T-helper 2 cell treated with Interferon-gamma antibody and Interleukin-4, amounts not matched to agents 5 μg/mL and 100 μg/mL, for 36 hours (primary cell): Measurements from ENCODE around the gene PKP4.

Source experiments
- DNase-seq: peaks from one replicate; pipeline ENCODE4 v3.0.0; 2021; ENCODE audit warnings: low spot score
- H3K27ac Mint-ChIP-seq: one replicate; pipeline ENCODE4 v1.8.0; 2021; ENCODE audit warnings: mild to moderate bottlenecking, mixed read lengths
- H3K27me3 Mint-ChIP-seq: one replicate; pipeline ENCODE4 v1.8.0; 2021; ENCODE audit warnings: low read depth, mixed read lengths
- H3K36me3 Mint-ChIP-seq: one replicate; pipeline ENCODE4 v1.8.0; 2021; ENCODE audit warnings: low read depth, mixed read lengths
- H3K4me1 Mint-ChIP-seq: one replicate; pipeline ENCODE4 v1.8.0; 2021; ENCODE audit warnings: low read depth, mixed read lengths
- H3K4me3 Mint-ChIP-seq: one replicate; pipeline ENCODE4 v1.8.0; 2022; ENCODE audit warnings: mild to moderate bottlenecking, moderate library complexity, mixed read lengths
- H3K9me3 Mint-ChIP-seq: one replicate; pipeline ENCODE4 v1.8.0; 2021; ENCODE audit warnings: mixed read lengths

PKP4 gene

DNA sequence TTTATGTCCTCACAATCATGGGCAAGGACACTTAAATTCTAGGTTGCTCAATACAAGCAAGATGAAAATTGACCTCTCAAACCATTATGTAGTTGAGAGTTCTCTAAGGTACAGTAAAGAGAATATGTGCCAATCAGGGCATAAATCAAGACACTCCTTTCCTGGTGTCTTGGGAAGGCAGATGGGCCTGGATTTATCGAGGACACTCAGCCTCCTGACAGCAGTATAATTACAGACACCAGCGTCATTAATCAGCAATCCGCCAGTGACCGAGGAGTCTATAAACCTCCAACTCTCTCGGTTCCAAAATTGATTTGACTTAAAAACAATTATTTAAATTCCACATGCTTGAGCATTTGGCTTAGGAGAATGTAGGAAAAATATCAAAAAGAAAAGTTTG lies 262.7 kb downstream of the PKP4 start:
- Mint-ChIP-seq H3K4me3 (no peak overlapping the region), H3K27ac (no peak overlapping the region), H3K9me3 (no peaks in the 10 kb centered on the region), H3K36me3 (no peaks in the 10 kb centered on the region), H3K4me1 (no peaks in the 10 kb centered on the region), H3K27me3 (no peaks in the 10 kb centered on the region)
- DNase-seq: no peak

DNA sequence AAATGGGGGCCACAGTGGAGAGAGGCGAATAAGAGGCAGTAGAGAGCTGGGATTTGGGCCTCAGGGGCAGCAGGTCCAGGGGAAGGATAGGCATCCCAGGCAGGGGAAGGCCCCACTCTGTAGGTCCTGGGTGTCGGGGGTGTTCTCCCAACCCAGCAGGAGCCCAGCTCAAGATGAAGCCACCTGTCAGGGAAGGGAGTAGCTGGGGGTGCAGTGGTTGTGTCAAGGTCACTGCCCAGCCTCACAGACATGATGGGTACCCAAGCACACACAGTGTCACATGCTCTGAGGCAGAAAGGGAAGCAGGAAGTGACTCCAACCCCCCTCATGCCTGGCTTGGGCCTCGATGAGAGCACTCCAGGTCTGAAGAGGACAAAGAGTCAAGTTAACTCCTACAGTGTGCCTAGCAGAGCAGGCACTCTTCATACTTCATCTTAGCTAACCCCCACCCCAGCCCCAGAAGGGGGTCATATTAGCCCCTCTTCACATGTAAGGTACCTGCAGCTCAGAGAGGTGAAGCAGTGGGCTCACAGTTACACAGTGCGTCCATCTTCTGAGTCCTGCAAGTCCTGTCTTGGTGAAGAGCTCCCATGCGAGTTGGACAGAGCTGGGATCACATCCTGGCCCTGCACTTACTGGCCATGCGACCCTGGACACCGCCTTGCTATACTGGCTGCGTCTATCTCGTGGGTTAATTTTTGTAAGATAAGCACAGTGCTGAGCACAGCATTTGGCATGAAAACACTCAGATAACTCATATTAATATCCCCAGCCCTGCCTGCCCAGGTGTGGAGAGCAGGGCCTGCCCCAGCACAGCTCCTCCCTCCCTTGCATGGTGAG lies 265.7 kb downstream of the PKP4 start:
- Mint-ChIP-seq H3K9me3 (no peaks in the 10 kb centered on the region), H3K27ac (no peak overlapping the region), H3K4me3 (no peak overlapping the region), H3K27me3 (no peaks in the 10 kb centered on the region), H3K4me1 (no peaks in the 10 kb centered on the region), H3K36me3 (no peaks in the 10 kb centered on the region)
- DNase-seq: no peak

DNA sequence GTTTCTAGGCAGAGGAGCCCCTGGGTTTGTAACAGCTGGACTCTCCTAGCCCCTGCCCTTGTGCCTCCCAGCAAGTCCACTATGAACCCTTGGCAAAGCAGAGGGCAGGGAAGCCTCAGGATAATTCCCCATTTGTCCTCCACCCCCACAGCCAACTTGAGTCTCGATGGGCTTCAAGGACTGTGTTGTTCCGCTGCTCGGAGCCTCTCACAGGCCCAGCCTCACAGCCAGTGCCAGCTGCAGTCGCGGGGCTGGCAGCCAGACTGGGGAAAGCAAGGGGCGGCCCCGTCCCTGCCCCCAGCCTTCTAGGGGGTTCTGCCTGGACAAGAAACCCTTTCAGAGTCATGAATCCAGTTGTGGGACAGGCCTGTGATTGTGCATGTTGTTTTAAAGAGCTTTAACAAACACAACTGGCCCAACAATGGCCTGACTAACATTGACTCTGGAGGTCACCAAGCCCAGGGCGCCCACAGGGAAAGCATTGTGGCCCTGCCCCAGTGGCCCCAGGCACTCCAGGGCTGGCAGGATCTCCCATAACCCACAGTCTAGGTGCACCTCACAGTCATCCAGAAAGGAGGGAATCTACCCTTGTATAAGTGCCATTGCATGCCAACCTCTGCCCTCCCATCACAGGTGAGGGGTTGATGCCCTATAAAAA lies 266.6 kb downstream of the PKP4 start:
- no peaks in the 10 kb centered on the region for H3K27me3 Mint-ChIP-seq
- no peaks in the 10 kb centered on the region for H3K36me3 Mint-ChIP-seq
- no peak overlapping the region for H3K27ac Mint-ChIP-seq
- DNase-seq: no peak
- no peak overlapping the region for H3K4me3 Mint-ChIP-seq
- H3K4me1 Mint-ChIP-seq: no peaks in the 10 kb centered on the region
- no peaks in the 10 kb centered on the region for H3K9me3 Mint-ChIP-seq

DNA sequence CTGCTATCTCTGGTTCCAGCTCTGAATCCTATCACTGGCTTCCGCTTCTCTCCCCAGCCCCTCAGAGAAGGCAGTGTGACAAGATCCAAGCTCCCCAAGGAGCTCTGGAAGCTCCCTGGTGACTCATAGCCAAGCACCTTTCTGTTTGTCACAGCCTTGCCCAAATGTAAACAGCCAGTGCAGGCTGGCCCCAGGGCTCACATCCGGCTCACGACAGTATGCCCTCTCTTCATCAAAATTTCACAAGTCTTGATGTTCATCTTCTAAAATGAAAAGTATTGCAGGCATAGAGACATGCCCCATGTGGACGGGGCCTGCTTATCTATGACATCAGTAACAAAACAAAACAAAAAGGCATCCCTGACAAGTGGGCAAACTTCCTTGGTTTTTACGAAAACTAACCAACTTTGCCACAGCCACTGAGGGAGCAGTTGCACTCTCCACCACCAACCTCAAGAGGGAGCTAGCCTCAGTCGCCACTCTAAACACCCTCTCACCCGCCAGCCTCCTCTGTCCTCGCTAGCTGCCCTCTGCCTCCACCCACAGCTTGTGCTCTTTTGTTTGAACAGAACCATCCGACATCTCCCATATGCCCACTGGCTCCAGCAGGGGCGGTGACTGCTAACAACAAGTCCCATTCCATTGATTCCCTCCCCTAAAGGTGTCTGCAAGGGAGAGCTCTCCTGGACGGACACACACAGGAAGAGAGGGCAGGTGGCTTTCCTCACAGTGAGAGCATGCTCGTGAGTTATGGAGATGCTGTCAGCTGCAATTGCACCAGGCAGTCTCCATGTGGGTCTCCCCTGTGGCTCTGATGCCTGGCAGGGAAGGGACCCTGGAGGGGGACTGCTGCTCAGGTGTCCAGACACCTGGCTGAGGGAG lies 267.4 kb downstream of the PKP4 start:
- no peaks in the 10 kb centered on the region for H3K36me3 Mint-ChIP-seq
- no peak for DNase-seq
- H3K27ac Mint-ChIP-seq: no peak overlapping the region
- H3K9me3 Mint-ChIP-seq: no peaks in the 10 kb centered on the region
- H3K4me3 Mint-ChIP-seq: no peak overlapping the region
- no peaks in the 10 kb centered on the region for H3K27me3 Mint-ChIP-seq
- no peaks in the 10 kb centered on the region for H3K4me1 Mint-ChIP-seq

DNA sequence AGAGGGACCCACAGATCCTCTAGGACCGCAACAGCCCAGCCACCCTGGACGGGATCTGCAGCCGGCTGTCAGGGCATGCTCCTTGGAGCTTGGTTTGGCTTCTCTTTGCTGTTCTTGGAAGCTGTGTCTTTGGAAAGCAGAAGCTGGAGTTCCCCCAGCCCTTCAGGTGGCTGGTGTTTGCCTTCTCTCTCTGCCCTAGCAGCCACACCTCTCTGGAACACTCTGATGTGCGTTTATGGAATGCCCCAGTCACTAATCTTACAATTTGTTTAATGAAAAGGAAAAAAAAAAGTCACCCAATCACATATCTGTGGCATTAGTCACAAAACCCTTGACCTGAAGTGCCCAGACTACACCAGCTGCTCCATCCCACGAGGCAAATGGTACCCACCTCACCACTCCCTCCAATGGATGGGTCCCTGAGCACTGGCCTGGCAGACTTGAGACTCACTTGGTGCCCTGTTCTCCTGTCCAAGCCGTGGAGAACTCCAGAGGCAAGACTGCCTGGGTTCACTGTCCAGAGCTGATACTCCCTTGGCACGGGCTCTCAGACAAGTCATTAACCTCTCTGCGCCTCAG lies 268.1 kb downstream of the PKP4 start:
- H3K9me3 Mint-ChIP-seq: no peaks in the 10 kb centered on the region
- H3K4me1 Mint-ChIP-seq: no peaks in the 10 kb centered on the region
- no peaks in the 10 kb centered on the region for H3K36me3 Mint-ChIP-seq
- no peak overlapping the region for H3K4me3 Mint-ChIP-seq
- H3K27me3 Mint-ChIP-seq: no peaks in the 10 kb centered on the region
- H3K27ac Mint-ChIP-seq: no peak overlapping the region
- DNase-seq: no peak

DNA sequence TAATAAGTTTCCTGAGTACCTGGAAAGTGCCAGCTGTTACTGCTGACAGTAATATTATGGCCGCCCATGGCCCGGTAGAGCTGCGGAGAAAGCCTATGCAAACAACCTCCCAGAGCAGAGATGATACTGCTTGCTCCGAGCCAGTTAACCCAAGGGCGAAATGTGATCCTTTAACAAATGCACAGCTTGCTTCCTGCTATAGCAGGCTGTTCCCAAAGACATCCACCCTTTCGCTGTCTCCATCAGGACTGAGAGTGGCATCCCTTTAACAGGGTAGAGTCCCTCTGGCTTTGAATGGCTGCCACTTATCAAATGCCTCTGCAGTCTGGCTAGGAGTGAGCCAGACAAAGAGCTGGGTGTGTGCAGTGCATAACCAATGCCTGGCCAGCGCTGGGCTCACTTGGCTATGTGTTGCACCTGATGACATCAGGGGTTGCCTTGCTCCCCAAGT lies 268.7 kb downstream of the PKP4 start:
- Mint-ChIP-seq H3K27me3 (no peaks in the 10 kb centered on the region), H3K36me3 (no peaks in the 10 kb centered on the region), H3K4me3 (no peak overlapping the region), H3K27ac (no peak overlapping the region), H3K4me1 (no peaks in the 10 kb centered on the region), H3K9me3 (no peaks in the 10 kb centered on the region)
- no peak for DNase-seq

- H3K4me1 Mint-ChIP-seq: no peaks in the 10 kb centered on the region
- no peaks in the 10 kb centered on the region for H3K9me3 Mint-ChIP-seq
- H3K4me3 Mint-ChIP-seq: no peak overlapping the region
- H3K36me3 Mint-ChIP-seq: no peaks in the 10 kb centered on the region
- no peak overlapping the region for H3K27ac Mint-ChIP-seq
- no peaks in the 10 kb centered on the region for H3K27me3 Mint-ChIP-seq
- no peak for DNase-seq
Observed at GRCh38 chr2:158726911-158727592, 270.3 kb downstream of the PKP4 start.

GRCh38 chr2:158728422-158728821 lies 271.7 kb downstream of the PKP4 start:
- Mint-ChIP-seq H3K36me3 (no peaks in the 10 kb centered on the region), H3K9me3 (no peaks in the 10 kb centered on the region), H3K27ac (no peak overlapping the region), H3K4me1 (no peaks in the 10 kb centered on the region), H3K27me3 (peaks cover 2% of the 10 kb centered on the region), H3K4me3 (no peak overlapping the region)
- no peak for DNase-seq

DNA sequence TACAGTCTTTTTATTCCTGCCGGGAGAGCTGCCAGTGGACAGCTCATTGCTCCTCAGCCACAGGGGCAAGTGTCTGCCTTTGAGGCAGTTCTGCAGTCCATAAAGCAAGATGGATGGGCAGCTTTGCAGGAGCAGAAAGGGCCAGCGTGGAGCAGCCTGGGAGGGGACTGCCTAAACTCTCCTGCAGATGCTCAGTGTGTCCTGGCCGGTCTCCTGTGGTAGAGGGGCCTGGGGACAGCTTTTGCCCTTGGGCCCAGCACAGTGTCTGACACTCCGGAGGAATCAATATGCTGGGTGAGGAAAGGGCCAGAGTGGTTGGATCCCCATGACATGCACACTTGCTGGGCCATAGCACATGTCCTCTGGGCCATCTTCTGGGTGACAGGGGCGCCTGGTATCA lies 272.7 kb downstream of the PKP4 start:
- no peaks in the 10 kb centered on the region for H3K4me1 Mint-ChIP-seq
- no peaks in the 10 kb centered on the region for H3K9me3 Mint-ChIP-seq
- H3K27ac Mint-ChIP-seq: no peak overlapping the region
- no peak overlapping the region for H3K4me3 Mint-ChIP-seq
- no peak for DNase-seq
- H3K36me3 Mint-ChIP-seq: no peaks in the 10 kb centered on the region
- H3K27me3 Mint-ChIP-seq: peaks cover 3% of the 10 kb centered on the region

DNA sequence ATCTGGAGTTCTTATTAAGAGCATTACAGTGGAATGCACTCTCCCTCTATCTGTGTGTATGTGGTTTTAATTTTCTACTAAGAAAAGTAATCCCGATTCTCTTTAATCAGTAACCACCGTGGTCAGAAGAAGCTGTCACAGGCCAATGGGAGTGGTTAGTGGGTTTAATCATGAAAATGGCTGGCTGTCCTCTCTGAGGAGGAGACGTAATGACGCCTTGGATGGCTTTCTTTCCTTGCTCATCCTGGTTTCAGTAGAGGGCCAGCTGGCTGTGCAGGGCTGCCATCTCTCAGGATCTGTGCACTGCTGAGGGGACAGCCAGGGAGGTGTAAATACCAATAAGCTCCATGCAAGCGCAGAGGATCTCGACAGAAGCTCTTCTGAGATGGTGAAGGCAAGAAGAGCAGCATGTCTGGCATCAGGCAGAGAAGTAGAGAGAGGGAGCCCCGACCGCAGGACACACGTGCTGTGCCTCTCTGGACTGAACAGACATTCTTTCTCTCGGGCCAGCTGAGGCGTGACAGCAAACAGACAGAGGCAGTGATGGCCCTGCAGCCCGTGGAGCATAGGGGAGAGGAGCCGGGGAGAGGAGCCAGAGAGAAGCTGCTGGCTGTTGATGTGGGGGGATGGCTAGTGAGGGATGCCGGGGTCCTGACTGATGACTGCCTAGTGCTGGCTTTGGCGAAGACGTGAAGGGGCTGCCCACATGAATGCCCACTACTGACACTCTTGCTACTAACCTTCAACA lies 273.3 kb downstream of the PKP4 start:
- peaks cover 3% of the 10 kb centered on the region for H3K27me3 Mint-ChIP-seq
- H3K4me1 Mint-ChIP-seq: no peaks in the 10 kb centered on the region
- H3K36me3 Mint-ChIP-seq: no peaks in the 10 kb centered on the region
- no peak overlapping the region for H3K27ac Mint-ChIP-seq
- no peaks in the 10 kb centered on the region for H3K9me3 Mint-ChIP-seq
- no peak for DNase-seq
- no peak overlapping the region for H3K4me3 Mint-ChIP-seq

DNA sequence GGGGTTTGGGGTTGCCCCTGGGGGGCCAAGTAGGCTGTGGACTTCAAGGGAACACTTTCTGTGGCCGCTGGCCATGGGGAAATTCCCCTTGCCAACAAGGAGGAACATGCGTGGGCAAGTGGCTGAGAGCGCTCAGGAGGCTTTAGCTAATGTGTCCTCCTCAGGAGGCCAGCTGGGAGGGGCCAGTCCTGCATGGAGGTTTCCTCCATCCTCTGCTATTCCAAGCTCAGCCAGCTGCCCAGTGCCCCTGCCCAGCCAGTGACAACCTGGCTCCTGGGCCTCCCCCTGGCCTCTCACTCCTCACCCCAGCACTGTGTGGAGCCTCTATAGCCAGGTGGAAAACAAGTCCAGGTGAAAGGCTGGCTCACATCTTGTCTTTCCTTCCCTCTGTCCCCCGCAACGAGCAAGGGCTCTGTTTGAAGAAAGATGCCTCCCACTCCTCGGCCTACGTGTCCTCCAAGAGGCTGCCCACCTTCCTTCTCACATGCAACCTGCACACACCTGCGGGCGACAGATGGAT lies 273.9 kb downstream of the PKP4 start:
- H3K27ac Mint-ChIP-seq: no peak overlapping the region
- no peak overlapping the region for H3K4me3 Mint-ChIP-seq
- DNase-seq: no peak
- peaks cover 3% of the 10 kb centered on the region for H3K27me3 Mint-ChIP-seq
- no peaks in the 10 kb centered on the region for H3K4me1 Mint-ChIP-seq
- H3K9me3 Mint-ChIP-seq: no peaks in the 10 kb centered on the region
- no peaks in the 10 kb centered on the region for H3K36me3 Mint-ChIP-seq

- no peaks in the 10 kb centered on the region for H3K9me3 Mint-ChIP-seq
- no peak for DNase-seq
- peaks cover 3% of the 10 kb centered on the region for H3K27me3 Mint-ChIP-seq
- H3K36me3 Mint-ChIP-seq: no peaks in the 10 kb centered on the region
- H3K4me3 Mint-ChIP-seq: no peak overlapping the region
- no peaks in the 10 kb centered on the region for H3K4me1 Mint-ChIP-seq
- H3K27ac Mint-ChIP-seq: no peak overlapping the region
Observed at GRCh38 chr2:158731386-158731785, 274.6 kb downstream of the PKP4 start.
